Measurements from ENCODE around the gene PHLPP1. TPM values are rescaled to one million over a fixed set of nuclear protein-coding genes. Genes with fewer than 3 reads are reported as not detected.

Gene PHLPP1
- total RNA-seq, 2 donors from 2014 or later: 7.8 to 11.4 TPM

DNA sequence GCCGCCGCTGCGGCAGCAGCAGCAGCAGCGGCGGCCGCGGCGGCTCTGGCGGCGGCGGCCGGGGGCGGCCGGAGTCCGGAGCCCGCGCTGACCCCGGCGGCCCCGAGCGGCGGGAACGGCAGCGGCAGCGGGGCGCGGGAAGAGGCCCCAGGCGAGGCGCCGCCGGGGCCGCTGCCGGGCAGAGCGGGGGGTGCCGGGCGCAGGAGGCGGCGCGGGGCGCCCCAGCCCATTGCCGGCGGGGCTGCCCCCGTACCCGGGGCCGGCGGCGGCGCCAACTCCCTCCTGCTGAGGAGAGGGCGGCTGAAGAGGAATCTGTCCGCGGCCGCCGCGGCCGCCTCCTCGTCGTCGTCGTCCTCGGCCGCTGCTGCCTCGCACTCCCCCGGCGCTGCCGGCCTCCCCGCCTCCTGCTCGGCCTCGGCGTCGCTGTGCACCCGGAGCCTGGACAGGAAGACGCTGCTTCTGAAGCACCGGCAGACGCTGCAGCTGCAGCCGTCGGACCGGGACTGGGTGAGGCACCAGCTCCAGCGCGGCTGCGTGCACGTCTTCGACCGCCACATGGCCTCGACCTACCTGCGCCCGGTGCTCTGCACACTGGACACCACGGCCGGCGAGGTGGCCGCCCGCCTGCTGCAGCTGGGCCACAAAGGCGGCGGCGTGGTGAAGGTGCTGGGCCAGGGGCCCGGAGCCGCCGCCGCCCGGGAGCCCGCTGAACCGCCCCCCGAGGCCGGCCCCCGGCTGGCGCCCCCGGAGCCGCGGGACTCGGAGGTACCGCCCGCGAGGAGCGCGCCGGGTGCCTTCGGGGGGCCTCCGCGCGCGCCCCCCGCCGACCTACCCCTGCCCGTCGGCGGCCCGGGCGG lies 646 bp downstream of the PHLPP1 start:
- intact Hi-C loops (cut with DNase I): loop anchor here in 1 of 2 donors (10.0 kb wide), 1 partner anchor 269 kb away; no protein-coding TSS in a partner anchor
- peak; percentile 90 for DNase-seq (ENCODE audit: low spot score)

DNA sequence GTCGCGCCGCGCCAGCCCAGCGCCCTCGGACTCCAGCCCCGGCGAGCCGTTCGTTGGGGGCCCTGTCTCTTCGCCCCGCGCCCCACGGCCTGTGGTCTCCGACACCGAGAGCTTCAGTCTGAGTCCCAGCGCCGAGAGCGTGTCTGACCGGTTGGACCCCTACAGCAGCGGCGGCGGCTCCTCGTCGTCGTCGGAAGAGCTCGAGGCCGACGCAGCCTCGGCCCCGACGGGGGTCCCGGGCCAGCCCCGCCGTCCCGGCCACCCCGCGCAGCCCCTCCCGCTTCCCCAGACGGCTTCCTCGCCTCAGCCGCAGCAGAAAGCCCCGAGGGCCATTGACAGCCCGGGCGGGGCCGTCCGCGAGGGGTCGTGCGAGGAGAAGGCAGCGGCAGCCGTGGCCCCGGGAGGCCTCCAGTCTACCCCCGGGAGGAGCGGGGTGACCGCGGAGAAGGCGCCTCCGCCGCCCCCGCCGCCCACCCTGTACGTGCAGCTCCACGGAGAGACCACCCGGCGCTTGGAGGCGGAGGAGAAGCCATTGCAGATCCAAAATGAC lies 1.4 kb downstream of the PHLPP1 start:
- intact Hi-C loops (cut with DNase I): loop anchor here in 1 of 2 donors (10.0 kb wide), 1 partner anchor 268 kb away; no protein-coding TSS in a partner anchor
- DNase-seq (ENCODE audit: low spot score): peak; percentile 81

DNA sequence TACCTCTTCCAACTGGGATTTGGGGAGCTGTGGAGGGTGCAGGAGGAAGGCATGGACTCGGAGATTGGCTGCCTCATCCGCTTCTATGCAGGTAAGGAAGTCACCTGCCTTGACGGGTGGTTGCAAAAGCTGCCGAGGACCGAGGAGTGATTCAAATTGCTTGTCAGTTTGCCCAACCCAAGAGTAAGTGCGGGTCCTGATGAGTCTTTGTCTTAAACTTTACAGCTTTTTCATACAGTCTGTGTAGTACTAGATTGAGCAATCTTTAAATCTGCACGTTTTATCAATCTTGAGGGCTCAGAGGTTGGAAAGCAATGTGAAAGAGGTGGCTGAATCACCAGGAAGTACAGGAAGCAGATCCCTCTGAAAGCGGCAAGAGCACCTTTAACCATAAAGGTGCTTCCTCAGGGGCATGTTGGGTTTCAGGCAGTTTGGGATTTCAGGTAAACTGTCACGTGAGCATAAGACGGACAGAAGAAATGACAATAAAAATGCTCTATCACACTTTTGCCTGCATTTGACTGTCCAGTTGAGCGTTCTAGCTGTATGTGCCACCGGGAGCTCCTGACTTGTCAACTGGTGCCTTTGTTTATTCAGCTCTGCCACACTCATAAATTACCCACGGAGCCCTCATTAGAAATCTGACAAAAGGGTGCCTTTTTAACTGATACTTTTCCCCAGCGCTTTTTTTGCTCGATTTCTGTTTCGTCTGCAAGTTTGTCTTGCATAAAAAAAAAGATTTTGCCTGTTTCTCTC lies 2.0 kb downstream of the PHLPP1 start:
- intact Hi-C loops (cut with DNase I): loop anchor here in 1 of 2 donors (10.0 kb wide), 1 partner anchor 267 kb away; no protein-coding TSS in a partner anchor
- DNase-seq (ENCODE audit: low spot score): no peak

DNA sequence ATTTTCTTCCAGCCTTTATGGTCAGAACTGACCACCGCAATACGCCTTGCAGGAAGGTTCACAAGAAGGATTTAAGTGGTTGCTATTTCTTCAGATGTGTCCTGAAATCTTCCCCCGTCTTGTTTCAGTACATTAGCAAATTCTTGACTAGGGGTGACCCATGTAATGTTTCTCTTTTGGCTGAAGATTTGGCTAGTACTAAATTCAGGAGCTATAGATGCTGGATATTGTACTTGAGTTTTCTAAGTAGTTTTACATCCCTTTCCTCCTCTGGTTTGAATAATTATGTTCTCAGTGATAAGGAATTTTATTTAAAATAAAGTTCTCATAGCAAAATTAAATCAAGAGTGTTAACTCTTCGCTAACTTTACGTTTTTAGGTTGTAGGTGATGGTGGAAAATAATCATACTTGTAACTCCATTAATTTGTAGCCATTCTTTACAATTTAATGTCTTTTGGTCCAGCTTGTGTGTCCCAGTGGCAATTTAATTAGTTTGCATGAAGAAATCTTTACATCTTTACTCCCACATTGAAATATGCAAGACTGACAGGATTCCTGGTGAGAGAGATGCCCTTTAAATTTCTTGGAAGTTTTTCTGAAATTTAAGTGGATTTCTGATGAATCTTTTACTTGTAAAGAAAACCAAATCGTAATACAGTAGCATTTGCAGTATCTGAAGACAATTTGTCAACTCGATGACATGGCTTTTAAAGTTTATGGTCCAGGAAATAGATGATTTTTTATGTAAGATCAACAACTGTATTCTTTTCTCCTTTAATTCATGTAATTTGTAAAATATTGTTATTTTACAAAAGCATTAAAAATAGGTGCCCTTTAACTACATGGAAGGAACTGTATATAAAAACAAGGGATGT lies 2.8 kb downstream of the PHLPP1 start:
- no peak for DNase-seq (ENCODE audit: low spot score)
- intact Hi-C loops (cut with DNase I): loop anchor here in 1 of 2 donors (10.0 kb wide), 1 partner anchor 267 kb away; no protein-coding TSS in a partner anchor

DNA sequence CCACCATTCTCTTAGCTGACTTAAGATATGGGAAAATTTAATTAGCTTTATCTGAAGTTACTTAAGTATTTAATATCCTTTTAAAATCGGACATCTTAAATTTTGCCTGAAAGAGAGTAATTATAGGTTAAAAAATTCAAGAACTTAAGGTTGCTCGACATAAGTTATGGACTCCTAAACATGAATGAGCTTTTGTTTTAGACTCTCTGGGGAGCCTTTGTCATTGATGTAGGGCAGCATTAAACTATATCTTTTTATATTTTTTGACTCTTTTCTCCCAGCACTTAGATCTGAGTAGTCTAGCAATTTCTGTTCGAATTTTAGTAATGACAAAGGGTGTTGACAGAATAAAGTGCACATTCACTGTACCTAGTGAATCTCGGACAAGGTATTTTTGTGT lies 4.7 kb downstream of the PHLPP1 start:
- intact Hi-C loops (cut with DNase I): no loop called here
- DNase-seq (ENCODE audit: low spot score): no peak

DNA sequence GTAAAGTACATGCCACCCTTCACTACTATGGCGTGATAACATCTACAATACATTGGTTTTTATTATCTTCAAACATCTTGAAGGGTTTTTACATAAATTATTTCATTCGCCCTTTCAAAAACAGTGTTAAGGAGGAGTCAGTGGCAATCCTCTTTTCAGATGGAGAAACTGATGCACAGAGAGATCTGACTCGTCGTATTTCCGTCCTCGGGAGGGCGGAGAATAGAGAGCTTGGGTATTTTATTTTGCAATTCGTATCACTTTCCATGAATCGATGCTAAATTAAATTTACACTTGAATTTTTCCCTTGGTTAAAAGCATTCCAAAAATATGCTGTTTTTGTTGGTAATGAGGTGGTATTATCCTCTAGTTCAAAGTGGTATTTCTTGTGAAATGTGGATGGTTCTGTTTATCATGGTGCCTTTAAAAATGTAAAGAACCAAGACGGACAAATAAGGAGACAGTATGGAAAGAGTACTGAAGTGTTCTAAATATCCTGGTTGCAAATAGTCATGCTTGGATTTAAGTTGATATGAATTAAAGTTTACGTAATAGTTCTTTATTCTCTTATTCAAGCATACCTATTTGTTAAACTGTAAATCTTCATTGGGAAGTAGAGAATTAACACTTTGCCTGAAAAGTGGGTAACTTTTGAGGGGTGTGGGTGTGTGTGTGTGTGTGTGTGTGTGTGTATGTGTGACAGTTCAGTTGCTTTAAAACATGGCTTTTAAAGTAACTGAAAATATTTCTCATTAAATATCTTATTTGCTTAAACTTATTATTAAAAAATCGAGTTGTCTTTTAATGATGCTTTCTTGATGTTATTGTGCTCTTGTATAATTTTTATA lies 5.6 kb downstream of the PHLPP1 start:
- DNase-seq (ENCODE audit: low spot score): no peak
- intact Hi-C loops (cut with DNase I): no loop called here

DNA sequence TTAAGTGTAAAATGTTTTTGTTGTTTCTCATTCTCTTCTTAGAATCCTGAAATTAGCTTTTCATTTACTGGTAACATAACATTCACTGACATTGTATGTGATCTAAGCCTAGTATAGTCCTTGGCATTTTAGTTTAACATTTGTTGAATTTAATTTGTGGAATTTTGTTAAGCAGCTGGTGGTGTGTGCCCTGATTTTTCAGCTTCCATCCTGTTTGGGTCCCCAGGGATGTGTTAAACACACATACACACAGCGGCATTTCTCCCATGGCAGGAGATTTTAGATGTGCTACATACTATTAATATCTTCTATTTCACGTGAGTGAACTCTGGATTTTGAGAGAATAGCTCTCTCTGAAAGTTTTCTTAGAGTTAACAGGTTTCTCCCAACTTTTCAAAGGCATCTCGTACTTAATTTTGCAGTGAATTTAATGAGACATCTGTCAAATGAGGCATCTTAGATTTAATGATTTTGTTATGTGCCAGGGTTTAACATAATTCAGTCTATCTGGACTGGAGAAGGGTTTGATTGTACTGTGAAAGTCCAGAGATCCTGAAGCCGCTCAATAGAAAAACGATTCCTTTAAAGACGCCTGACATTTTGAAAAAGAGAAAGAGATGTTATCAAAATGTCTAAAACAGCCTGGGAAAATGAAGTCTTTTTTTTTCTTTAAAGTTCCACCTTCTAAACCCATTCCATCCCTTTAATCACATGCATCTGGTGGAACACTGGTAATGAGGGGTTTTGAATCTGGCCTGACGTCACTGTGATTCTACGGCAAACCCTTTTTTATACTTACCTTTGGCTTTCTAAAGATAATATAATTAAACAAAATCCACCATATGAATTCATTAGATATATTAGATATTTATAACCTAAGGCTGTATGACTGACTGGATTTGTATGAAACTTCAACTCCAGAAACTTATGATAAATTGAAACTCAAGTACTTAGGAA lies 6.8 kb downstream of the PHLPP1 start:
- no peak for DNase-seq (ENCODE audit: low spot score)
- intact Hi-C loops (cut with DNase I): no loop called here

DNA sequence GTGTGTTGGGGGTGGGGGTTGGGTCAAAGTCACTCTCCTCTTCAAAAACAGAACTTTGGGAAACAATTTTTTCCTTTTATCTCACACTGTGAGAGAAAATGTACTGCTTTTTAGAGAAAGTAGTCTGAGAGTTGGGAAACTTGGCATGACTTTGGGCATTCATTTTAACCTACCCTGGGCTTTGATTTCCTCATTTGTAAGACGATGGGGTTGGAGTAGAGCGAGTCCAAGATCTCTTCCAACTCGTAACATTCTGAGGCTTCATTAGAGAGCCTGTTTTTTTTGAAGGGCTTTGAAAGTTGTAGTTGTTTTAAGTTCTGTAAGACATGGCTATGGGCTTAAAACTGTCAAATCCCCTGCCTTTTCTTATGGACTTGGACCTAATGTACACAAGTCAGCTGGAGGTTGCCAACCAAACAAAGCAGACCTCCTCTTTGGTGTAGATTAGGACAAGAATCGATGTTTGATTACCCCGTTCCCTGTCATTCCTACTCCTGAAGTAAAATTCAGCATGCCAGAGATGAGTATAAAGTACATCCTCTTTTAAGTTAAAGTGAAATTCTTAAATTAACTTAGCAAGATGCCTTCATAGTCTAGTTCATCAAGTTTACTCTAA lies 8.4 kb downstream of the PHLPP1 start:
- DNase-seq (ENCODE audit: low spot score): no peak
- intact Hi-C loops (cut with DNase I): no loop called here

DNA sequence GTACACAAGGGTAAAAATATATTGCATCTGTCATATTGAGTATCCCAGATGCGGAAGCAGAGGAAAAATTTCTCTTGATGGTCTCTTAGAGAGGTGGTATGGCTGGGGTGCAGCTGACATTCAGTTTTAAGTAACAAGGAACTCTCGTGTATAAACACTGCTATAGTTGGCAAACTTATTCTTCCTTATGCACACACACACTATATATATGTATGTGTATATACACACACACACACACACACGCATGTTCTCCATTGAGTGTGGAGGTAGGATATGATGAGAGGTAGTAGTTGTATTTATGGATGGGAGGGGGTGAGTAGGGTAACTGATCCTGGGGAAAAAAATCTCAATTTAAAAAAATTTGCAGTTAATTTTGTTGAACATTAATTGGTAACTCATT lies 10.6 kb downstream of the PHLPP1 start:
- no peak for DNase-seq (ENCODE audit: low spot score)
- intact Hi-C loops (cut with DNase I): no loop called here

DNA sequence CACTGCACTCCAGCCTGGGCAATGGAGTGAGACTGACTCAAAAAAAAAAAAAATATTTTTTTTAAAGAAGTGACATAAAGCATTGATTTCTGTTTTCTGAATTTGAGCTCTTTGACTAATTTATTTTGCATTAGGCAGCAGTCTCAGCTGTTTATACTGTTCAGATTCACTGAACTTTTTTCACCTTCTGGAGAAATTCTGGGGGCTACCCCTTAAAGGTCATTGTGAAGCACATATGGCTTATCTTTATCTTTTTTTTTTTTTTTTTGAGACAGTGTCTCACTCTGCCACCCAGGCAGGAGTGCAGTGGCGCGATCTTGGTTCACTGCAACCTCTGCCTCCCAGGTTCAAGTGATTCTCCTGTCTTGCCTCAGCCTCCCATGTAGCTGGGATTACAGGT lies 12.9 kb downstream of the PHLPP1 start:
- intact Hi-C loops (cut with DNase I): no loop called here
- no peak for DNase-seq (ENCODE audit: low spot score)

DNA sequence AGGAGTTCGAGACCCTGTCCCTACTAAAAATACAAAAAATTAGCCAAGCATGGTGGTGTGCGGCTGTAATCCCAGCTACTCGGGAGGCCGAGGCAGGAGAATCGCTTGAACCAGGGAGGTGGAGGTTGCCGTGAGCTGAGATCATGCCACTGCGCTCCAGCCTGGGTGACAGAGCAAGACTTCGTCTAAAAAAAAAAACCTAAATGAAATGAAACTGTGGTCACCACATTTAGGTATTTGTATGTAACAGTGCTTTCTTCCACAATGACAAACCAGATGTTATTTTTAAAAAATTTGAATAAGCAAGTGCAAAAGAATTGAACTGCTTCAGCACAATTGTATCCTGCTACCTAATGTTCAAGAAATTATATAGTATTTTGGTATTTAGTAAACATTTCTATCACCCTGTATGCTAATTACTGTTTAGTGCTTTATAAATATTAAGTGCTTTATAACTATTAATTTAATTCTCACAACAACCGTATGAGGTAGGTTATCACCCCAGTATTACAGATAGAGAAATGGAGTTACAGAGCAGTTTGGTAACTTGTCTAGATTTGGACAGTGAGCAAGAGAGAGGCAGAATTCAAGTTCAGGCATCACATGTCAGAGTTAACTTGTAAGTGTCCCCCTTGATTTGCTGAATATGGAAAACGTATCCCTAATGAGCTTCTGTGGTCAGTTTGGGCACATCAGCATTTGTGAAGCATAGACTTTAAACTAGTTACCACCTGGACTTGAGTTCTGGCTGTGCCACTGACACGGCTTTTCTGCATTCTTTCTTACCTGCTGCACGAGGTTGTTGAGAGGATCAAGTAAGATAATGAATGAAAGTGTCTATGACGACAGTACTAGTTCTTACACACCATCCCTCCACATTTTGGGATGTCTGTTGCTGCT lies 14.4 kb downstream of the PHLPP1 start:
- DNase-seq (ENCODE audit: low spot score): no peak
- intact Hi-C loops (cut with DNase I): no loop called here

DNA sequence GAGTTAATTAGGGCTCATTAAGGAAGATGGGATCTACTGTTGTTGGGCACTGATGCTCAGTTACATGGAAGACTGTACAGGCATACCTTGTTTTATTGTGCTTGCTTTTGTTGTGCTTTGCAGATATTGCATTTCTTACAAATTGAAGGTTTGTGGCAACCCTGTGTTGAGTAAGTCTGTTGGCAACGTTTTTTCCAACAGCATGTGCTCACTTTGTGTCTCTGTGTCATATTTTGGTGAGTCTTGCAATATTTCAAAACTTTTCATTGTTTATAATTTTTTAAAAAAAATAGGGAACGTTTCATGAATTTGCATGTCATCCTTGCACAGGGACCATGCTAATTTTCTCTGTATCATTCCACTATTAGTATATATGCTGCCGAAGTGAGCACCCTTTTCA lies 15.6 kb downstream of the PHLPP1 start:
- intact Hi-C loops (cut with DNase I): no loop called here
- no peak for DNase-seq (ENCODE audit: low spot score)

DNA sequence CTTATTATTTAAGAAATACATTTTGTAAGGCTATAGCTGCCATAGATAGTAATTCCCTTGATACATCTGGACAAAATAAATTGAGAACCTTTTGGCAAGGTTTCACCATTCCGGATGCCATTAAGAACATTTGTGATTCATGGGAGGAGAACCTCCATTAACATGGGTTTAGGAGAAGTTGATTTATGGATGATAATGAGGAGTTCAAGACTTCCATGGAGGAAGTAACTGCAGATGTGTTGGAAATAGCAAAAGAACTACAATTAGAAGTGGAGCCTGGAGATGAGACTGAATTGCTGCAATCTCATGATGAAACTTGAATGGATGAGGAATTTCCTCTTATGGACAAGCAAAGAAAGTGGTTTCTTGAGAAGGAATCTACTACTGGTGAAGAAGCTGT lies 17.3 kb downstream of the PHLPP1 start:
- intact Hi-C loops (cut with DNase I): no loop called here
- no peak for DNase-seq (ENCODE audit: low spot score)

DNA sequence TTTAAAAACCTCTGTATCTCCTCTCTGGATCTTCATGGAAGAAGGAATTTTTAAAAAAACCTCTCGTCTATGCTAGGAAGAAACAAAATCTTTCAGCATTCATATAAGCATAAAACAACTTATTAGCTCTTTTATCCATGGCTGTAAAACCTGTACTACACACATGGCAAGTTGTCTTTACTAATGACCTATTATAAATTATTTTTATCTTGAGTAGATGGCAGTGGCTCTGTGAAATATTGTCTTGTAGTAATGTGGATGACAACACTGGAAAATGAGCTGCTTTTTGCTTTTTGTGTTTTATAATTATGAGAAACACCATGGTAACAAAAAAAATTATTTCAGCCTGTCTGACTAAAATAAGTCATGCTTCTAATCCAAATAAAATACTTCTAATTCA lies 18.9 kb downstream of the PHLPP1 start:
- intact Hi-C loops (cut with DNase I): no loop called here
- DNase-seq (ENCODE audit: low spot score): no peak

DNA sequence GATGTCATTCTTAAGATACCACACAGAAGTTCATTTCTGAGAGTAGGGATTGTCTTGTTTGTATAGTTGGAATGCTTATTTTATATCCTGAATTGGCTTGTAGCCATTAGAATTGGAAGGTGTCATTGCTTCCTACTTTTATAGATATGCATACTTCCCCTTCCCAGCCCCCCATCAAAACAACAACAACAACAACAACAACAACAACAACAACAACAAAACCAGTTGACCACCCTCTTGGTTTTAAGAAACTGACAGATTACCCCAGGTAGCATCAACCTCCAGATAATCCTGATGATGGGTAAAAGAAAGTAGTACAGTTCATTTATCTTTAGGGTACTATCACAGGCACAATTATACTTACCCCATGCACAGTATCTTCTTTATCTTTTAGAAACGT lies 20.0 kb downstream of the PHLPP1 start:
- intact Hi-C loops (cut with DNase I): no loop called here
- no peak for DNase-seq (ENCODE audit: low spot score)

Measured in posterior vena cava (tissue), 2 donors.